Measurements from ENCODE around the gene ANKS1B.
"Not testable (repeated sequence)": the region's sequence is repeated elsewhere in the genome, so short reads cannot be mapped to it uniquely, and the experiment has no call there.

The ANKS1B gene

DNA sequence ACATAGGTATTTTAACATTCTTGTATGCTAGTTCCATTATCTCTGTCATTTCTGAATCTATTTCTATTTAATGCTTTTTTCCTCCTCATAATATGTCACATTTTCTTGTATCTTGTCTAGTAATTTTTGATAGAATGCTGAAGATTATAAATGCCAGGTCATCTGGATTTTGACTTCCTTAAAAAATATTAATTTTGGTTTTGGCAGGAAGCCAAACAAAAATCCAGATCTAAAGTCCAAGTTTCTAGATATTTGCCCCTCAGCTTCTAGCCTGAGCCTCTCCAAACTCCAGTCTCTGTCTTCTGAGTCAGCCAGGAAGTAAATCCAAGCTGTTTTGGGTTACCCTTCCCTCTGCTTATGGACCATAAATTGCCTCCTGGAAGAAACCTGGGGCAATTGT, 1004.2 kb downstream of the ANKS1B start:
- no peak for DNase-seq

DNA sequence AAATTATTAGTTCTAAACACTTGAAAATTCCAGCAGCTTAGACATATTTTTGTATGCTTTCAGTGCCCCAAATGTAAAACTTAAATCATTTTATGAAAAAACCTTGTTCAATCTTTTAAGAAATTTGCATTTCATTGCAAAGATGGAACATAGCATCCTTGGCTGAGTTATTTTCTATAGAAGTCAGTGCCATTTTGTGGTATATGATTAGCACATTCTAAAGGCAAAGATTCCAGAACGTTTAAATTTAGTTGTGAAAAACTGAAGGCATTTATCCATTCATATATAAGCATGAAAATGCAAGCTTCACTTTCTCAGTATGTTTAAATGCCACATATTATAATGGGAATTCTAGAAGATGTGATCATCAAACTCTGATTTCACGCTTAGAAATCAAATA, 1007.5 kb downstream of the ANKS1B start:
- no peak for DNase-seq

- DNase-seq = no peak
Observed at GRCh38 chr12:98974767-98975381, 1009.9 kb downstream of the ANKS1B start.

GRCh38 chr12:98973395-98973794, 1011.3 kb downstream of the ANKS1B start:
- no peak for DNase-seq

- no peak for DNase-seq
Observed at GRCh38 chr12:98970950-98971349, 1013.8 kb downstream of the ANKS1B start.

GRCh38 chr12:98970210-98970609, 1014.5 kb downstream of the ANKS1B start:
- DNase-seq = no peak

- DNase-seq = no peak
Observed at GRCh38 chr12:98968896-98969295, 1015.8 kb downstream of the ANKS1B start.

GRCh38 chr12:98957135-98957534, 1027.6 kb downstream of the ANKS1B start:
- DNase-seq = not testable (repeated sequence)

DNA sequence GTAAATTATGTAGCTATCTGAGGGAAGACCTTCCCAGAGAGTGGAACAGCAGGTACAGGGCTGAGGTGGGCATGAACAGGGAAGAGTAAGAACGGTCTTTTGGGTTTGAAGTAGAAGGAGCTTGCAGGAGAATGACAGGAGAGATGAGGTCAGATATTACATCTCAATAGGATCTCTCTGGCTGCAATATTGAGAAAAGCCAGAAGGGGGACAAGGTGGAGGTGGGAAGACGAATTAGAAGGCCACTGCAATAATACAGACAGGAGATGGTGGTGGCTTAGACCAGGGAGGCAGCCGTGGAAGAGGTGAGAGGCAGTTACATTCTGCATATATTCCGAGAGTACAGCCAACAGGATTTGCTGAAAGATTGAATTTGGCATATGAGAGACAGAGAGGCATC, 1029.5 kb downstream of the ANKS1B start:
- no peak for DNase-seq

DNA sequence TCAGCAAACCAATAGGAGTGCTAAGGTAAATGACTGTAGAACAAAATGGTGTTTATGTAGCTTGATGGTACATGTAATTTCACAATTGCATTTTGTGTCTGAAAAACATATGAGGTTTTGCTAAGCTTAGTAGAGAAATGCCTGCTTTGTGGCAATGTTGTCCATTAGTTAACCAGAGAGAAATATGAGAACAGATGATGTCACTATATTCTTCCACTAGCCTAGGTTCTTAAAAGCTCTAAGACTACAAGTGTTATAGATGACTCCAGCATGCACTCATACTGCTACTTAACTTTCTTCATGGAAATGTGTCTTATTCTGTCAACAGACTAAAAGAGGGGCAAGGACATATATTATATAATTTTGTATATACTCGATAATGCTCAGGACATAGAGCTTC, 1030.2 kb downstream of the ANKS1B start:
- DNase-seq = no peak

- DNase-seq = no peak
Observed at GRCh38 chr12:98951406-98951805, 1033.3 kb downstream of the ANKS1B start.

DNA sequence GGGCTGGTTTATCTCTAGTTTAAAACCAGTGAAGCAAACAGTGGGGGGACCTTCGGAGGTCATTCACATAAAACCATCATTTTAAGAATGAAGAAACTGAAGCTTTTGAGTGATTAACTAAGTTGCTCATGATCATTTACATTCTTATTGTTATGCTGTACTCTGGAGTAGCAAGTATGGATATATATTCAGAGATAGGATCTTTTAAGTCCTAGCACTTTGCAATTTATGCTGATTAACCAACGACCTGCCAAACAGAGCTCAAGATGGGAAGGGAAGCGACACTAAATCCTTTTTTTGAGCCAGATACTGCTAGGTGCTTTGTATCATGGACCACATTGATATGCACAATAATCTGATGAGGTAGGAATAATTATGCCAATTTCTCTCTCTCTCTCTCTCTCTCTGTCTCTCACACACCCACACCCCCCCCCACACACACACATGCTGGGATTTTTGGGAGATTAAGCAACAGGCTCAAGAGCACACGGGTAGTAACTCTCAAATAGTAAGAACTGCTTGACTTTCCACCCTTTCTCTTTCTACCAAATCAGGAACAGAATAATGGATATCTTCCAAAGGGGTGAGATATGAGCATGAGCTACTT, 1036.3 kb downstream of the ANKS1B start:
- no peak for DNase-seq

GRCh38 chr12:98945864-98946263, 1038.9 kb downstream of the ANKS1B start:
- no peak for DNase-seq

DNA sequence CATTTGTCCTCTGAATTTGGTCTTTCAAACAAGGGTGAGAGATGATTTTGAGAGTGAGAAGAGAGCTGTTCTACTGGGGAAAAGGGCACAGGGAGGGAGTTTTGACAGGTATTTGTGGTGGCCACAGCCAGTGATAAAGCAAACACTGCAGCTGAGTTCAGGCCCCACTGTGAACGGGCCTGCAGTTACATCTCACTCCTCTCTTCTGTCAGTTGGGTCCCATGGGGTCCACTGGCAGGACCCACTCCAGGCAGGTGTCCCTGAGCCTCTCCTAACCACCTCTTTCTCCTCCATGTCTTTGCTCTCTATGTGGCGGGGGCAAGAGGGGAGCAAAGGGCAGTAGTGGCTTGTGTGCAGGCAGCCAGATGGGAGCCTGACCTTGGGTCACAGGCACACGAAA, 1044.8 kb downstream of the ANKS1B start:
- no peak for DNase-seq

GRCh38 chr12:98939350-98939749, 1045.4 kb downstream of the ANKS1B start:
- DNase-seq = no peak

DNA sequence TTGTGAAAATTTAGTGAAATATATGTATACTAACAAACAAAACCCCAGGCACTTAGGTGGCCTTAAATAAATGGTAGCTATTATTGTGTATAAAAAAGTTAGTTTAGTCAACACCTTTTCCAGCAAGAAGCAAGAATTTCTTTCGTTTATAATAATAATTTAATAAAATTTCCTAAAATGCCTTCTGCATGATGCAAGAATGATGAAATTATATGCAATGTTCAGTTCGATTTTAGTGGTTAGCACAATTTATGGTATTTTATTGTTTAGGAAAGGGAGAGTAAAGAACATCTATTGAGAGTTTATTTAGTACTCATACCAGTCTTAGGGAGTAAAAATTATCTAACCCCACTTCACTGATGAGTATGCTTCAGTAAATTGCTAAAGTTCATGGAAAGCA, 1048.9 kb downstream of the ANKS1B start:
- DNase-seq = no peak

GRCh38 chr12:98922871-98923270, 1061.9 kb downstream of the ANKS1B start:
- no peak for DNase-seq

DNA sequence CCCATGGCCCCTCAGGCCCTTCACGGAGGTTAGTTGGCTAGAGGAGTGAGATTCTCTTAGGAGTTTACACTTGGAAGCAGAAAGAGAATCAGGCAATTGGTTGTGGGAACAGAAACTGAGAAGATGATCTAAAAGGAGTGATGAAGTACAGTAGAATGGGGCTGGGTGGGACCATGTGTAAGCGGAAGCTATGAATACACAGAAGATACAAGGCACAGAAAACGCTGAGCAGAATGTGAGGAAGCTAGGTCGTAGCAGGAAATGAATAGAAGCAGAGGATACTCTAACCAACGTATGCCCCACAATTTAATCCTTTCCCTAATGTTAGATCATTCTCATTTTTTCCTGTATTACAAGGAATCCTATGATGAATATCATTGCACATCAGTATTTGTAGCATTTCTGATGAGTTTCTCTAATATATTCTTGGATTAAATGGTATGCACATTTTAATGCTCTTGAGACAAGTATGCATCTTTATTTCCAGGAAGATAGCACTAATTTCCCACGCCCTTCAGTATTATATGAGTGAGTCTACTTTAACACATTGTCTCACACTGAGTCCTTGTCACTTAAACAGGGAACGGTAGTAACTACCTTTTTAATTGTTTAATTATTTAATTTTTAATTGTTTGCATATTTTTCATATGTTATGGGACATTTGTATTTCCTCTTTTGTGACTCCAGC, 1066.4 kb downstream of the ANKS1B start:
- DNase-seq = no peak

- DNase-seq = no peak
Observed at GRCh38 chr12:98916106-98916505, 1068.6 kb downstream of the ANKS1B start.

- no peak for DNase-seq
Observed at GRCh38 chr12:98912401-98912974, 1072.2 kb downstream of the ANKS1B start.

- no peak for DNase-seq
Observed at GRCh38 chr12:98911396-98911795, 1073.3 kb downstream of the ANKS1B start.

GRCh38 chr12:98909746-98910145, 1075.0 kb downstream of the ANKS1B start:
- DNase-seq = no peak

- no peak for DNase-seq
Observed at GRCh38 chr12:98908866-98909265, 1075.9 kb downstream of the ANKS1B start.

GRCh38 chr12:98903875-98904274, 1080.9 kb downstream of the ANKS1B start:
- no peak for DNase-seq
